Measurements from ENCODE around the gene LNP1.

GRCh38 chr3:100489118-100489517 is 87.8 kb downstream of the LNP1 start:
- no peak for TF ChIP-seq SMC3 (IDR thresholded peaks at IDR 0.05)
- TF ChIP-seq POLR2A (IDR thresholded peaks at IDR 0.05; ENCODE audit: low read length): no peak
- TF ChIP-seq CTCF (IDR thresholded peaks at IDR 0.05): no peak
